CD4-positive, alpha-beta T cell treated with Interleukin-15 for 4 hours (primary cell): ENCODE measurements around the gene PAX3.

Experiments
- DNase-seq: peaks from one replicate; pipeline ENCODE4 v3.0.0-alpha.2; 2020; ENCODE audit warnings: low spot score

The PAX3 gene

DNA sequence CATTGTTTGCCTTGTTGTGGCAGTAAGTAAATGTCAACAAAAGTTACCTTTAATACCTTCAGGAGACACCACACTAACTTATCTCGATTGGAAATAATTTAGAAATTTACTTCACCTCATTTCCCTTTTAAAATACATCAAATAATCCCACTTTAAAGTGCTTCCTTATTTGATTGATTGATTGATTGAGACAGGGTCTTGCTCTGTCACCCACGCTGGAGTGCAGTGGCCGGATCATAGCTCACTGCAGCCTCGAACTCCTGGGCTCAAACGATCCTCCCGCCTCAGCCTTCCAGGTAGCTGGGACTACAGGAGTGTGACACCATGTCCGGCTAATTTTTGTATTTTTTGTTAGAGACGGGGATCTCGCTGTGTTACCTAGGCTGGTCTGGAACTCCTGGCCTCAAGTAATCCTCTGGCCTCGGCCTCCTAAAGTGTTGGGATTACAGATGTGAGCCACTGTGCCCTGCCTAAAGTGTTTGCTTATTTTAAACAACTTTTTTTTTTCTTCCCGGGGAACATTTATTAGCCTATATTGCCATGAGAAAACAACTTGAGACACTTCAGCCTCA is 12.0 kb upstream of the PAX3 start:
- no peak for DNase-seq

DNA sequence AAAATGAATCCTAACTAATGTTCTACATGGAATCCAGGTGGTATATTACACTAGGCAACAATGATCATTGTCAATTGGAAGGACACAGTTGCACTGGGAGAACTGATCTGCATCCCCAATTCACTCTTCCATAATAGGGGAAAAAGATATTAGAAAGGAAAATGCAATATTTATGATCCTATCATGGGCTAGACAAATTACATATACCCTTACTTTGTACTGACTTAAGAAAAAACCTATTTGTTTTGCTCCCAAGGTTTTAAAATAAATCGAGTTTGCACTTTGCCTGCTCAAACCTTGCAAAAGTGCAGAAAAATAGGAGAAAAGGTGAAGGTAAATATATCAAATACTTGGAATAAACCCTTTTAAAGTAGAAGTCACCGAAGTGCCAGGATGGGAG is 11.0 kb upstream of the PAX3 start:
- no peak for DNase-seq

DNA sequence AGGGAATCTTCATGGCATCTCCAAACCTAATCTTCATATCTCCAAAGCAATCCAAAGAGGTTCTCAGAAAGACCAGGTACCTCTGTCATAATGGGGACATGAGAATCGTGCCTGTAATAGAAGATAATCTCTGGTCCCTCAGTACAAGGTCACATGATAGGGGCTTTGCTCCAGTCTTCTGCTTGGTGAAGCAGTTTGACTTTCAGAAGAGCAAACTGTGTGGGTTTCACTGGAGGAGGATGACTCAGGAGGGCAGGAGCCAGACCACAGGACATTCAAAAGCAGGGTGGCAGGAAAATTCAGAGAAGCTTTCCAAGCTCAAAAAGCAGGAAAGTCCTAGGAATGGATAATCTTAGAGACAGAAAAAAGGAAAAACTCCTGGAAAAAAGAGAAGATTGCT is 10.6 kb upstream of the PAX3 start:
- no peak for DNase-seq

DNA sequence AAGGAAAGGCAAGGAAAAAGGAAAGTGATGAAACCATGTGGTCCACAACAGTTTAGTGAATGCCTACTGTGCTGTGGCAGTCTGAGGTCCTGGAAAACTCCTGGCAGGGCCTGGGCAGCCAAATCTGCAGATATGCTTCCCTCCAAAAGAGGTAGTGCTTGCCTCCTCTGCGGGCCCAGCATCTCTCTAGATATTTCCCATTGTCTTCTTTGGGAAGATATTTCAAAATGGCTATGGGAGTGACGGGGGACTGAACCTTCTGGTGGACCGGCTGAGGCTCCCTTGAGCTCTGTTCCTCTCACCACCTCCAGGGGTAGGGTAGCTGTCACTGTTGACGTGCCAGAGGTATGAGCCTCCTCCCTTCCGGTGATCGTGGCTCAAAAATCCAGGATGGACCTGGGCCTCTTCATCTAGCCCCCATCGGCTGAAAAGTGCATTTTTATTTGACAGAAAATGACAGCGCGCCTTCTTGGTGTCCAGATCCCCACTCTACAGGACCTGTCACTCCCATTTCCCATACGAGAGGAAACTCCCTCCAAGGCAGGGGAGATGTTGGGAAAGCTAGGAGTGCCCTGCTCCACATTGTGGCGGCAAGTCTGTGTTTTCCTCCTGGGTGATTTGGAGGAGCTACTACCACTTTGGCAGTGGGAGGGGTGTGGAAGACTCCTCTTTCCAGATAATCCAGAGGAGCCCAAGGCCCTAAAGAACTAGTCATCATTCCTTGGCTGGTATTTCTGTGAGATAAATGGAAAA is 9.4 kb upstream of the PAX3 start:
- DNase-seq, result no peak

DNA sequence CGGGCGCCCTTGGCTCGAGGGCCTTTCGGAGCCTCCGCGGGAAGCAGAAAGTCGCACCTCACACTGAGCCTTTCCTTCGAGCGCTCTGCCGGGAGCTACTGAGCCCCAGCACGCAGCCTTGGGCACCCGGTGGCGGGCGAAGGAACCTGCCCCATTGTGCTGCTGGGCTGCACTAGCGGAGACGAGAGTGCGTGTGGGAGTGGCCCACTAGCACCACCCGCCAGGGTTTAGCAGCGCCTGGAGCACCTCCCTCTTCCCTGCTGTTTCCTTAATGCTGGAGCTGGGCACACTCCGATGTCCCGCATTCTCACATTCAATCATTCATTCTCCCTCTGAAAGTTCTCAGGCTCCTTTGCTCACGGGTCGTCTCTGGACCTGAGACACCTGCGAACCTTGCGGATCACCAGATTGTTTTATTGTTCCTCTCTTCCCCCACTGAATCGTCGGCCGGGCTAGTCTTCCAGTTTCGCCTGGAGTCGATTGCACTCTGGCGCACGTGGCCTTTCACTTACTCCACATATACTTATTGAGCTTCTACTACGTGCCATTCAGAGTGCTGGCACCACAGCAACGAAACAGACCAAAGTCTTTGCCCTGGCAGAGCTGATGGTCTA is 8.5 kb upstream of the PAX3 start:
- no peak for DNase-seq

DNA sequence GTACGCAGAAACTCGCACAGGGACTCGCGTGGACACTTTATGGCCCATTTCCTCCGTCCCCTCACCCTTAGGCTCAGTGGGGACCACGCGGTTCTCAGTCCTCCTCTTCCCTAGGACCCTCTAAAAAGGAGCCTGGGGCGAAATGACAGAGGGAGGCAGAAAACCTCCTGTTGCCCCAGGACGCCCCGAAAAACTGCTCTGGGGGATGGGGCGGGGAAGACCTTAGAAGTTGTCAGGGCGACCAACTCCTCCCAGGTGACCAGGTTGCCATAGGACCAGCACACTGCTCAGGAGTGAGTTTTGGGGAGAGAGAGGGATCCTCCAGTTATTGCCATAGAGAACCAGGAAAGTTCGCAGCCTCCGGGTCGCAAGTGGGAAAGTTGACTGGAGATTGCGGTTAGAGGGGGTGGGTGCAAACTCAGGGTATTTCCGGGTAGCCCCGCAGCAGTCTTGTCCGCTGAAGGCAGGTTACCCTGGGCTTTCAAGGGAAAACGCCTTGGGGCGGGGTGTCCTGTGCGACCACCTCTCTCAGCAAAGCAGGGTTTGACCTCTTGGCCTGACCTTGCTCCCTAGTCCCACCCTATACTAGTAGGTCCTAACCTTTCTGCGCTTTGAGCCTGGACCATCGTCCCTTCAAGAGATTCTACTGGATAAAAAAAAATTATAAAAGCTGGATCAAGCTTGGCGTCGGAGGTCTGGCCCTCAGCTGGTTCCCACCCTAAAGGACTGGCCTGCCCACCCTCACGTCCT is 7.8 kb upstream of the PAX3 start:
- no peak for DNase-seq

DNA sequence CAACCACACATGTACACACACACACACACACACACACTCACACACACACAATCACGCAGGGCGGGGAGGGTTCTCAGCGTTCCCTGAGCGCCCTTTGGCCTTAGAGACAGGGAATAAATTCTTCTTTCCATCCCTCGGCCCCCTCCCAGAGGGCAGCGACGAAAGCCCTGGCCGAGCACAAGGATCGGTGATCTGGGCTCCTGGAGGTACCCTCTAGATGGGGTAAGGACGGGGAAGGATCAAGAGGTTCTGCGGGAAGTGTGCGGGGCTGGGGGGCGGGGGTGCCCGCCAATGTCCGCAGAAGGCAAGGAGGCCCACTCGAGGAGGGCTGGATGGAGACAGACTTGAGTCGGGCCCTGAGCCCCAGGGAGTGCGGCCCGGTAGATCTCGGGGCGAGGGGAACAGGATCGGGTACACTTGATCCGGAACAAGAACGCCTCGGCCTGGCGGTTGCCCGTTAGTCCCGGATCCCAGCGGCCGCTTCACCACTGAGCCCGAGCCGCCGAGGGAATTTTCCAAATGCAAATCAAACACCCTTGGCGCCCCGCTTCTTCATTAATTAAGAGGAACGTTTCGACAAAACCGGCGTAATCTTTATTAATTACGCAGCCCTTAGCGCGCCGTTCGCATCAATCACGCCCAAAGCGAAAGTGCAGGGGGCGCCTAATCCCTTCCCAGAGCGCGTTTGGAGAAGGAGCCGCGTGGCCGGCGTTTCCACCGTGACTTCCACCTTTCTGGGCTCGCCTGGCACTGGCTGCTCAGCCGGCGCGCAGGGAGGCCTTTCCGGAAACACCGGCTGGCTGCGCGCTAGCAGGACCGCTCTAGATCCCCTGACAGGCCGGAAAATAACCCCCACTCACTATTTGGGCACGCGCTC is 7.0 kb upstream of the PAX3 start:
- no peak for DNase-seq

DNA sequence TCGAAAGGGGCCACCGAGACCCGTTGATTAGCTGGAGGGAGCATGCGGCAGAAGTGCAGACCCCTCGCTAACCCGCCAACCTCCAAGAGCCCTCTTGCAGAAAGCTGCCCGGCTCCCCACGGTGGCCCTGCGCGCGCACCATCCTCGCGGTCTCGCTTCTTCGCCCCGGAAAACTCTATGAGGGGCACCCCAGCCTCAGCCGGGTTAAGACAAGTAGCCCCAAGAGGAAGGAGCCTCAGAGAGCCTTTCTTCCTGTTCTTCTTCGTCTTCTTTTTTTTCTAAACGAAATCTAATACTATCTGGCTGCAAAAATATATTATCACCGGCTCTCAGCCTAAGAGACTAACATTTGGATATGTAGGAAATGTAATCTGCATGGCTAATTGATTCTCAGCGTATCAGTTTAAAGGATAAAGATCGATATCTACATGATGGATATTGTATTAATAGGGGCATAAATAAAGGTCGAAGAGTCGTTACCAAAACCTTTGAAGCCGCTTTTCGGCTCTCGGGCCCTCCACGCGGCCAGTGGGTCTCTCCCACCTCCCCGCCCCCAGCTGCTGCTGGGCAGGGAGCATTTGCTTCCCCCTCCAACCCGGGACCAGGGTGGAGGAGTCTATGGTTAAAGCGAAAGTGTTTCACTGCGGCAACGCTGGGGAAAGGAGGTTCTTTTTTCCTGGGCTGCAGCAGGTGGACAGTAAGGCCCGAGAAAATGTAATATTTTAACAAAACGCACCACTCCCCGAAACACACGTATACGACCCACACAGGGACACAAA is 6.1 kb upstream of the PAX3 start:
- no peak for DNase-seq

DNA sequence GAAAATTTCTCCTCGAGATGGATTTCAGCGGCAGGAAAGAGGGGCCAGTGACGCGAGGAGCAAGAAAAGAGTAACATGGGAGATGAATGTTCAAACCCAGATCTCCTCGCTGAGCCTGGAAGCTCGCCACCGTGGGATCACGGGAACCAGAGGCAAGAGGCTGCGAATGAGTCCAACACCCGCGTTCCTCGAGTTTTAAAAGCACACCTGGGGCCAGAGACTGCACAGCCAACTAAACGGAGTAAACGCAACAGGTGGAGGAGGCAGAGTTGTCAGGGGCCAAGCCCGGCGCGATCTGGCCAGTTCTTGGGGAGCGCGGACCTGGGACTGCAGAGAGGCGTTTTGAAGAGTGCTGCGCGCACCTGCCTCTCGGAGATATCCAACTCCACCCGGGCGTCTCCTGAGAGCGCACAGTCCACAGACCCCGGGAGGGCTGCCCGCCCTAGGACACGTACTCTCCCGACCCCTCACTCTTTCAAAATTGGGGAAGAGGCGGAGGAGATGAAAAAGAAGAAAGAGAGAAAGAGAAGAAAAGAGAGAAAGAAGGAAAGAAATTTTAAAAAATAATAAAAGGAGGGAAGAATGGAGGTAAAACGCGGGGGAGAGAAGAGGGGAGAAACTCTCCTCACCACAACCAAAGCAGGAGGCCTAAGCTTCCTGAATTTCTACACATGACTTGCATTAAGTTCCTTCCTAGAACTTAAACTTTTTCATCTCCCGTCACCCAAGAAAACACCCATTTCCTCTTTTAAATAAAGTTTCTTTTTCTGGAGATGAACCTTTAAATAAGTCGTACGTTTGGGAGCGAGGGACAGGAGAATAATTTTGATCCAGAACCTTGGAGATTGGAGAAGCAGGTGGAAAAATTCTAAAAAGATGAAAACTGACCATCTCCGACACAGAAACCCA is 5.3 kb upstream of the PAX3 start:
- DNase-seq, result no peak

DNA sequence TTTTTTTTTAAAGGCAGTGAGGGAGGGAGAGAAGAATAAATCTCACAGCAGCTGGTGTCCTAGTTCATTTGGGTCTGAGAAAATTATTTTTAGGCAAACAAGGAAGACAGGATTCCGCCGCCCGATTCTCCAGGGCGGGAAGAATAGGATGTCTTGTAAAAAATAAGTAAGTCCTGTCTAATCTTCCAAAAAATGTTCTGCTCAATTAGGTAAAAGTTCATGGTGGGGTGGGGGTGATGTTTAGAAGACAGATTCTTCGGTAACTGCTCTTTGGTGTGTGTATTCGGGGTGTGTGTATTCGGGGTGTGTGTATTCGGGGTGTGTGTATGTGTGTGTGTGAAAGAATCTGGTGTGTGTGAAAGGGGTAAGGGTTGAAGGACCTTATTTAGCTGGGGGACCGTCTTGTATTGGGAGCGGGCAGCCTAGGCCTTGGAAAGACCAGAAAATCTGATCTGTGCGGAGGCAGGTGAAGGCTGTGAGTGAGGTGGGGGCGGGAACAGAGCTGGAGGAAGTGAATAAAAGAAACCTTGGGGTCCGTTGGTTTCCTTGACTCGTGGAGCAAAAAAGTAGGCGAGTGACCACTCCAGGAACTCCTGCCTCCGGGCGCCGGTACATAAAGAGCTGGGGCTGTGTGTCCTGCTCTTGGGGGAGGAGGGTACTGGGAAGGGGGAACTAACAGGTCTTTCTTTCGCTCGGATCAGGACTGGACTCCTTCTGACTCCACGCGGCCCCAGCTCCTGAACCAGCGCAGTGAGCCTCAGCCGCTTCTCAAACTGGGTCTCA is 4.4 kb upstream of the PAX3 start:
- DNase-seq, result no peak

DNA sequence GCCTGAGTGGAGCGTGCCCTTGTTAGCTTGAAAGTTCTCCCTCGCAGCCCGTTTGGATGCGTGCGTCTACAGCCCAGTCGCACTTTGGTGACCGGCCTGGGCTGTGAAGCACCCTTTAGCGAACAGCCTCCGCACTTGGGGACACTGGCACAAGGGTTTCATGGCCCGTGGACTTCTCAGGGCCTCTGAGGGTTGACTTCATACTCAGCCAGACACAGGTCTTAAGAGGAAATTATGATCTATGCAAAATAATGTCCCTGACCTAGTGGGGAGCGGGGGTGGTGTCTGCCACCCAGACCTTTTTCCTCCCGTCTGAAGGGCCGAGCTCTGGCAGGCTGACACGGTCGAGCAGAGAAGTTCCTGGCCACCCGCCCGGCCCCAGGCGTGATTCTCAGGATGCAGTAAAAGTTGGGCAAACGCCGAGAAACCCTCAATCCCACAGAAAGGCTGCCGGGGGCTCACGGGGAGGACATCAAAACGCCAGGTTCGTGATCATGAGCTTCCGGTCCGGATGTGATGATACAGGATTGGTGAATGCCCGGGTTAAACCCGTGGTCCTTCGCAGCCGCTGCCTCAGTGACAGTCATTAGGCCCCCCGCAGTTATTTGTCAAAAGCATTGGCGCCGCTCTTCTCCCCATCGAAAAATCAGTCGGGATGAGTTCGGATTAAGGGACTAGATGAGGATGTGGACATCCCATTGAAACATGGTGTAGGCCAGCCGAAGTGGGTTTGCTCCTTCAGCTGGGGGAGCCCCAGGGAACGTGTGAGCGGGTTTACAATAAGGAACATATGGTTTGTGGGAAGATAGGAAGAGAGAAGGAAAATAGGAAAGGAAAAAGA is 3.6 kb upstream of the PAX3 start:
- DNase-seq, result no peak

DNA sequence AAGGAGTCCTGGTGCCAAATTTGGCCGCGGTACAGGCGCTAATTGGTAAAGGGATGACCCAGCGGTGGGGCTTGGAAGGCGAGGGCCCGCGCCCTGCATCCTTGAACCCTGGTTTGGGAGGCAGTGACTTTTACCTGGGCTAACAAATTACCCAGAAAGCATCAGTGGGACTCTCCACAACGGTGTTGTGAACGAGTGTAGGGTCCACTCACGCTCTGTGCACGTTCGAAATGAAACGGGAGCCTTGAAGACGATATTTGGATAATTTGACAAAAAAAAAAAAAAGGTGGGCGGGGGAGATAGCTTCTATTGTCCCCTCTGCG is 3.0 kb upstream of the PAX3 start:
- no peak for DNase-seq

DNA sequence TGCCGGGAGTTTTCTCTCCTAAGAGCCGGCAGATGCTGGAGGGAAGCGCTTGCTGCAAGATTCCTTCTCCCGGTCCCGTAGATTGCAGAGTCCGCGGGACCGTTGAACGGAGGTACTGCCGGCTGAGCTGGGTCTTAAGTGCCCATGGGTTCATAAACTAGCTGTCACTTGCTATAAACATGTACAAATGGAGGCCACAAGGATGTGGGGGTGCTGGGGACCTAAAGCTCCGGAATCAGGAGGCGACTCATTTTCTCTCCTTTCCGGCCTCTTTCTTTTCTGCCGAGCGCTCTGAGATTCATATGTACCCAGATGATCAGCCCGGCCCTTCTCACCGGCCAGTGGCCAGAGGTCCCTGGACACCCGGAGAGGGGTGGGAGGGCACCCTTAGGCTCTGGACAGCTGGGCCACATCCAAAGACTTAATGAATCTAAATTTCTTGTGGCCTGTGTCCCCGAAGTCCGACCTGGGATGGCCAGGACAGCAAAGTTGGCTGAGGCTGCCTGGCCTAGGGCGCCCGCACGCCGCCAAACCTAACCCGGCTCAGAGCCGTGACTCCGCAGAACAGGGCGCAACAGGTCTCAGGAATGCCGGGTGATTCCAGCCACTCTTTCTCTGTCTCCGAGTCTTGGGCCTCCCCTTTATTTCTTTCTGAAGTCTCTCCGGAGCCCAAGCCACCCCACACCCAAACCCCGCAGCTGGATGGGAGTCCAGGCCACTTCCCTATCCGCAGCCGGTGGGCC is 2.4 kb upstream of the PAX3 start:
- no peak for DNase-seq

DNA sequence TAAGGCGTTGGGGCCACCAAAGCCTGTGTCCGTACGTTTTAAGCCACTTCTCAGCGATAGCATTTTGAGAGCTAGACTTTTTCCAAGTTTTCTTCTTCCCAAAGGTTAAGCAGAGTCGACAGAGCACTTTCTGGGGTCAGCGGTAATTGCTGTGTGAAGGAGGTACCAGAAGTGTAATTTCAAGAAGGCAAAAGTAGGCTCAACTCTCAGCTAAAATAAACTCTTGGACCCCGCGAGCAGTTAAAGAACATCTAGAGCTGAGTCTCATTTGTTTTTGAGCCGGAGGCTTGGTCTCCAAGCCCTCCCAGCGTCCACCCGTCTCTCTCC is 1.9 kb upstream of the PAX3 start:
- DNase-seq, result no peak

DNA sequence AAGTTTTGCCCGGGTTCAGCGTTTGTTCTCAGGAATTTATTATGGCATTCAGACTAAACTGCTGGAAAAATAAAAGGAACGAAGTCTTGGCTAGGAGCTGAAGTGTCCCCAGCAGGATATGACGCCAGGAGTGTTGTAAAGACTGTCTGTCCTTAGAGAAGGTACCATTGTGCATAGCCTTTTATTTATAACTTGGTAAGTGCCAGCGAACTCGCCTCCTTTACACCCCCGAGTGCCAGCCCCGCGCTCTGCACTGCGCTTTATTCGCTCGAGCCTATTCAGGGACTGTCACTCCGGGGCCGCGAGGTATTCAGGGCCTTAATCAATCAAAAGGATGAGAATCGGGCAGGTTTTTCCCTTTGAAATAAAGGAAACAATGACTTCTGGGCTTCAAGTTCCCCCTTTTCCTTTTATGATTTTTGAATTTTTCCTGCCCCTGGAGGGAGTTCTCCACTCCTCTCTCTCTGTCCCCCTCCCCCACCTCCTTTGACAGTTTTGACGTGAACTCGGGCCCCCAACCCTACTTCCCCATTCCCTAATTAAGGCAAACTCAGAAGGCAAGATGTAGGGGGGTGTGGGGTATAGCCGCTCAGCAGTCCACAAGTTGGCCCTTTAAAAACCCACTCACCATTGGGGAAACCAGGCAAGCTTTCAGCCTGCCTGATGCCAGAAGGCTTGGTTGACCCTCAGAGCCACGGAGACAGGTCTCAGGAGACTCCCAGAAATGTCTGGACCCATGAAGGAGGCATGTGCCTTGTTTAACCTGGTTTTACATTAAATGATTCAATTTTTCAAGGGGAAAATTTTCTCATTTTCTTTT is 1.3 kb upstream of the PAX3 start:
- DNase-seq, result no peak

DNA sequence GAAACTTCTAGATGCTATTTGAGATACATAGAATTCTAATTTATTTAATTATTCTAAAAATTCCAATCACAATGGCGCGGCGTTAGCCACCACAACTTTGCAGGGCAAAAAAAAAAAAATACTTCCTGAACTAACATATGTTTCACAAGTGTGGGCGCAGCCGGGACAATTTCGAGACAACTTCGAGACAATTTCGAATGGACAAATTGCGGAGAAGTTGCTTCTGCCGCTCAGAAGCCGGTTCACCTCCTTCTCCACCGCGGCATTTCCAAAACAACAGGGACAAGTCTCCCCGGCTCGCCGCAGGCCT is 842 bp downstream of the PAX3 start:
- DNase-seq, result no peak

DNA sequence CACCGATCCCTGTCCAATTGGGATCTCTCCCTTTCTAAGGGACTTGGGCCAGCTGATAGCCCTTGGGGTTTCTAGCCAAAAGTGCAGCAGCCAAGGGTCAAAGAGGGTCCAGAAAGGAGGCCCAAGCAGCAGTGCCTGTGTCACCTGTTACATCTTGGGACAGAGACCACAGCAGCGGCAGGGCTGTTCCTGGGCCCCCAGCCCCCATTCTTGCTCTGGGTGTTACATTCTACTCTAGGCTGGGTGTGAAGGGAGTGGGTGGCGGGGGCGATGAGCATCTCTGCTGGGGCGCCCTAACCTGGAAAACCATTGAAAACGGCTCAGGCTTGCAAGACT is 1.2 kb downstream of the PAX3 start:
- DNase-seq, result no peak
